Inferior parietal cortex (tissue), 1 donor: Measurements from ENCODE around the gene TDP2.
A peak's percentile ranks its signal among the peaks of the same experiment; 100 is the strongest.

Source experiments
- DNase-seq: peaks from one replicate; pipeline ENCODE4 v3.0.0-alpha.2; 2016; ENCODE audit errors: extremely low spot score

TDP2 gene, protein sequence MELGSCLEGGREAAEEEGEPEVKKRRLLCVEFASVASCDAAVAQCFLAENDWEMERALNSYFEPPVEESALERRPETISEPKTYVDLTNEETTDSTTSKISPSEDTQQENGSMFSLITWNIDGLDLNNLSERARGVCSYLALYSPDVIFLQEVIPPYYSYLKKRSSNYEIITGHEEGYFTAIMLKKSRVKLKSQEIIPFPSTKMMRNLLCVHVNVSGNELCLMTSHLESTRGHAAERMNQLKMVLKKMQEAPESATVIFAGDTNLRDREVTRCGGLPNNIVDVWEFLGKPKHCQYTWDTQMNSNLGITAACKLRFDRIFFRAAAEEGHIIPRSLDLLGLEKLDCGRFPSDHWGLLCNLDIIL

DNA sequence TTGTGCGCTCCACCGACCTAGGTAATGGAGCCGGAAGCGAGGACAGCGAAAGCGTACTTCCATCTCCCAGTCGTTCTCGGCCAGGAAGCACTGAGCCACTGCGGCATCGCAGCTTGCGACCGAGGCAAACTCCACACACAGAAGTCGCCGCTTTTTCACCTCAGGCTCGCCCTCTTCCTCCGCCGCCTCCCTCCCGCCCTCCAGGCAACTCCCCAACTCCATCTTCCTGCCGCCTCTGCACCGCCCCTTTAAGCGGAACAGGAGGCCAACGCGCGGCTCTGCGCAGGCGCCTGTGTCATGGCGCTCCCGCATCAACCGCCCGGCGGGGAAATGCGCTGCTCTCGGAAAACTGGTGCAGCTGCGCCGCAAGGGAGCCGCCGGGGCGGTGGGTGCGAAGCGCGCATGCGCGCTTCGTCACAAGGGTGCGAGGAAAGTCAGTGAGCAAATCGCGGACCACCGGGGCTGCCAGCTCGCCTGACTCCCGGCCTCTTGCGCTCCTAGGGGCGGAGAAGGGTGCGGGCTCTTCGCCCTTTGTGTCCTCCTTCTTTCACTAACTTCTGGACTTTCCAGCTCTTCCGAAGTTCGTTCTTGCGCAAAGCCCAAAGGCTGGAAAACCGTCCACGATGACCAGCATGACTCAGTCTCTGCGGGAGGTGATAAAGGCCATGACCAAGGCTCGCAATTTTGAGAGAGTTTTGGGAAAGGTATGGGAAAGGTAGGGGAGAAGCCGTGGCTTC lies at the start of gene TDP2, which contains the start of gene ACOT13:
TDP2 (minus strand) TSS at position 259 of the 737 bp plus-strand sequence; CDS start at position 222, 37 bp downstream.
ACOT13 (plus strand) TSS at position 437 of the 737 bp plus-strand sequence; CDS start at position 624, 187 bp downstream.
- DNase-seq: peak; percentile 97

DNA sequence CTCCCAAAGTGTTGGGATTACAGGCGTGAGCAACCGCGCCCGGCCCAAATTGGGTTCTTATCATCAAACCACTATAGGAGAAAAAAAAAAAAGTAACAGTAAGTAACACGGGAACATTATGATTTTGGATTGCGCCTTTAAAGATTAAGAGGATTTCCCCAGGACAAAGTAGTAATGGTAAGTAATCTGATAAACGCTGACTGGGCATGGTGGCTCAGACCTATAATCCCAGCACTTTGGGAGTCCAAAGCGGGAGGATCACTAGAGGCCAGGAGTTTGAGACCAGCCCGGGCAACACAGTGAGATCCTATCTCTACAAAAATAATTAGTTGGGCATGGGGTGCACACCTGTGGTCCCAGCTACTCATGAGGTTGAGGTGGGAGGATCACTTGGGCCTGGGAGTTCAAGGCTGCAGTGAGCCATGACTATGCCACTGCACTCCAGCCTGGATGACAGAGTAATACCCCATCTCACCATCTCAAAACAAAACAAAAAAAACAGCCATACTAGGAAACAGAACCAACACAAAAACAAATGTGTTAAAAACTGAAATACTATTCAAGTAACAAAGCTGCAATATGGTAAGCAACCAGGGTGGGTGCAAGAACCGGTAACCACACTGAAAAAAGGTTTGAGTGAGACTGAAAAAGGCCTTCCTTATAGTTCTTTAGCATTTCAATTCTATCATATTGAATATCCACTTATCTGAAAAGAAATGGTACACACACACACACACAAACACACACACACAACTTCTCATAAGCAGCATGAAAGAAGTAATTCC lies 44.0 kb upstream of the TDP2 start:
- no peak for DNase-seq

DNA sequence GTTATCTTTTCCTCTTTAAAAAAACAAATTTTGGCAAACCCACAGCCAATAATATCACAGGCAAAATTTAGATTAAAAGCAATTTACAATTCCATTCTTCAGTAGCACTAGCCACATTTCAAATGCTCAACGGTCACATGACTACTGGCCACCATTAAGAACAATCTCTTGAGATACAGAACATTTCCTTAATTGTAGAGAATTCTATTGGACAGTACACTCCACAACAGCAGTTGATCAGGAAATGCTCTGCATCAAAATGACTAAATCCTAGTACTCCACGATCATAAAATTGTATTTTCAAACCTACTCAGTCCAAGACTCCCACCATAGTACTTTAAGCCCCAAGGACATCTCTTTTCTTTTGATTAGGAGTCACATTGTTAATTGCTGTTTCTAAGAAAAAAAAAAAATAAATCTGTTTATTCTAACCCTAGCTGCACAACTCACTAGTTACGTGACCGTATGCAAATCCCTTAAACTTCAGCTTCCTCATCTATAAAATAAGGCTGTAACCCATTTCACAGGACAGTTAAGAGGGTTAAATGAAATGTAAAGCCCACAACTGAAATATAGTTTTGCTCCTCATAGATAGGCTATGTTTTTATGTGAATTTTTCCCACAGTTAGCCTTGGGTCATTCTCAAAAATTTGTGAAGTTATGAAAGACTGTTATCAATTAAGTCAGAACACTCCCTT lies 42.5 kb upstream of the TDP2 start:
- DNase-seq: no peak

DNA sequence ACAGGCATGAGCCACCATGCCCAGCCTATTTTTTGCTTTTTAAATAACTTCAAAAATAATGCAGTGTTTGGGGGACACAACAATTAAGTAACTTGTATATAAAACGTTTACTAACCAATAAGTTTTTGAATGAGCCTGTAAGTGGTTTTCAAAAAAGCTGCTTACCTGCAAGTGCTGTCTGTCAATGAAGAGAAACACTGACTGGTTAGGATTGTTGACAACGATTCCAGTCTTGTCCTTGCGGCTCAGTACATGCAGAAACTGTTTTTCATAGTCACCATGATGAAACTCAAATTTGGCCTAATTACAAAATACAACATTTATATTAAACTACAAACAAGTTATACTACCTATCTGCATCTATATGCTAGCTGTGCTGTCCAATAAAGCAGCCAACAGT lies 41.9 kb upstream of the TDP2 start:
- DNase-seq: no peak

DNA sequence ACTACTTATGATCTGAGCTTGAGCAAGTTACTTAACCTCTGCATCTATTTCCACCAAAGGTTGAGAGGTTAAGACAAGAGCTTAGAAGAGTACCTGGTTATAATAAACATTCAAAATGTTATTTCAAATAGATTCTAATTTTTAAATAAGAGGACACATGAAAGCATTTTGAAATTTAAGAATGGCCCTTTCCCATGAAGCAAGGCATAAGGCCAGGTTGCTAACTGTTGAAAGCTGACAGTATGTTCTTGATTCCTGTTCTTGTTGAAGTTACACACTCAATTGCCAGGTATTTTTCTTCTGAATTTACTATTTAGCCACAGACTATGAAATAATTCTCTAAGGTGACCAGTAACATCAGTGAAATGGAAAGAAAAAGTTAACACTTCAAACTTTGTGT lies 37.8 kb upstream of the TDP2 start:
- DNase-seq: no peak

DNA sequence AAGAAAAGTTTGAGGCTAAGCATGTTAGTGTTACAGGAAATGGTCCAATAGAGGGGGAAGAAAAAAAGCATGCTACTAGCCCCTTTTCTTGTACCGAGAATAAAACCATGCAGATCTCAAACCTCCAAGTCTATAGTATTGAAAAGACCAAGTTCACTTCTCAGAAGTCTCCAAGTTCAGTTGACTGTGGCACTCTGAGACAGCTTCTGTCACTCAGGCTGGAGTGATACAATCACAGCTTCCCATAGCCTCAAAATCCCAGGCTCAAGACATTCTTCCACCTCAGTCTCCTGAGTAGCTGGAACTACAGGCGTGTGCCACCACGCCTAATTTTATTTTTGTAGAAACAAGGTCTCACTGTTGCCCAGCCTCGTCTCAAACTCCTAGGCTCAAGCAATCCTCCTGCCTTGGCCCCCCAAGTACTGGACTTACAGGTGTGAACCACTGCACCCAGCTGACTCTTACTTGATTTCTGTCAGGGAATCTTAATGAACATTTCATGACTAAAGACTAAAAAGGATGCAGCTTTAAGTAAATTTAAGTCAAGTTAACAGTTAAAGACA lies 36.1 kb upstream of the TDP2 start:
- no peak for DNase-seq

DNA sequence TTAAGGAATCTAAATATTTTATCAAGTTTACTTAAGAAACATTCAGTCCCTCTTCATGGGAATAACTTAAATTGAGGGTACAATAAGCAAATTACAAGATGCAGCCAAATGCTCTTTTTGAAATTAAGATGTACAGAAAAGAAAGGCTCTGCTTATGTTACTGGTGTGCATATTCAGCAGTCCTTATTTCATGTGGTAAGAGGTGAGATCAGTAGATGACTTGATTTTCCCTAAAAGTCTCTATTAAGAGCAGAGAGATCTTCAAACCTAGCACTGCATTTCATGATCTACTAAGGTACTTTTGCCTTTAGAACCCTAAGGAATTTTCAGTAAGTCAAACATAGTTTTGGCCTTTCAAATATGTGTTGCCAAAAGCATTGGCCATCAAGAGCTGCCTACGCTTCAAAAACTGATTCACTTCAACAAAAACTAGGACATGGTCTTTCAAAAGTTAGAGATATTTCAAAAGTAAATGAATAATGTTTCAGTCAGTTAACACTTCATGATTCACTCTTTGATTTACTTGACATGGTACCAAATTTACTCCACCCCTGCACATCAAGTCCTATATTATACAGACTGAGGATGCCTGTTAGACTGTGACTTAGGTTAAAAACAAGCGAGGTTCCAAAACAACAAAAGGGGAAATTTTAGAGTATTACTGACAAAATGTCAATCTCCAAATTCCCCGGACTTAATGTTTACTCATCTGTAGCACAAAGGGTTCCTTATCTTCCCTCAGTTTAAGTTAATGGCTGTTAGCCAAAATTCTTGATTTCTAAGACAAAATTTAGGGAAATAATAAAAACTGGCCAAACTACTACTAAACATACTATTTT lies 33.0 kb upstream of the TDP2 start:
- DNase-seq: no peak

DNA sequence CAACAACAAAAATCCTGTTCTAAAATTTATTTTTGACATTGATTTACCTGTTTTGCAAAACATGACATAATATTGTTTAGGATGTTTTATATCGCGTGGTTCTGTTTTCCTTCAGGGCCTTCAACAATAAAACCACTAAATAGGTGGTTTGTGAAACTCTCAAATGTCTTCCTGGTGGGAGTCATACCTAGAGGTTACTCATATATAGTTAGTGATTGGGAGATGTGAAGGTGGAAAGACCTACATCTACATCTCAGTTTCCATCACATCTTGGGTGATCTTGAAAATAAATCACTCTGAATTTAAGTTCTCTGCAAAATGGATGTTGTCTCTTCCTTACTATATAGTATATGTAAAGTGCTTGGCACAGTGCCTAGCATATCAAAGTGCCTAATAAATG lies 29.4 kb upstream of the TDP2 start:
- no peak for DNase-seq

DNA sequence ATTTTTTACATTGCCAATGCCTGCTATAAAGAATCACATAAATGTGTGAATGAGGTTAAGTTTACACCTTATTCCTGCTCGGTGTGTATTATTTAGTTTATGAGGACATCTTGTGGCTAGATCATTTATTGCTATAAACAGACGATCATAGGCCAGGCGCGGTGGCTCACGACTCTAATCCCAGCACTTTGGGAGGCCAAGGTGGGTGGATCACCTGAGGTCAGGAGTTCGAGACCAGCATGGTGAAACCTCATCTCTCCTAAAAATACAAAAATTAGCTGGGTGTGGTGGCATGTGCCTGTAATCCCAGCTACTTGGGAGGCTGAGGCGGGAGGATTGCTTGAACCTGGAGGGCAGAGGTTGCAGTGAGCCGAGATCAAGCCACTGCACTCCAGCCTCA lies 28.9 kb upstream of the TDP2 start:
- DNase-seq: peak; percentile 68

DNA sequence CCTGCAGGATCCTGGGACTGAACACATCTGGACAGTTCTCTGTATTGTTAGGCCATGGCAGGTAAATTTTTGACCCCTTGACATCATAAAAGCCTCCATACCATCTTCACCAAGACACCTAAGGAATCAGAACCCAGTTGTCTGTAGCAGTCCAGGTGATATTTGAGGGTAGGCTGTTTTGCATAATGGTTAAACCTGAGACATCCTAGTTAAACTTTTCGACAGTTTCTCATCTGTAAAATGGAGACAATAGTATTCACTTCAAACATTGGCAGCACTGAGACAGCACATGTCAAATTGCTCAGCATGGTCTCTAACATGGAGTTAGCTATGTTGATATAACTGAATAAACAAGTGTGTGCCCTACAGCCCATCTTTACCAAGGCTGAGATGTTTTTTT lies 27.5 kb upstream of the TDP2 start:
- DNase-seq: no peak

DNA sequence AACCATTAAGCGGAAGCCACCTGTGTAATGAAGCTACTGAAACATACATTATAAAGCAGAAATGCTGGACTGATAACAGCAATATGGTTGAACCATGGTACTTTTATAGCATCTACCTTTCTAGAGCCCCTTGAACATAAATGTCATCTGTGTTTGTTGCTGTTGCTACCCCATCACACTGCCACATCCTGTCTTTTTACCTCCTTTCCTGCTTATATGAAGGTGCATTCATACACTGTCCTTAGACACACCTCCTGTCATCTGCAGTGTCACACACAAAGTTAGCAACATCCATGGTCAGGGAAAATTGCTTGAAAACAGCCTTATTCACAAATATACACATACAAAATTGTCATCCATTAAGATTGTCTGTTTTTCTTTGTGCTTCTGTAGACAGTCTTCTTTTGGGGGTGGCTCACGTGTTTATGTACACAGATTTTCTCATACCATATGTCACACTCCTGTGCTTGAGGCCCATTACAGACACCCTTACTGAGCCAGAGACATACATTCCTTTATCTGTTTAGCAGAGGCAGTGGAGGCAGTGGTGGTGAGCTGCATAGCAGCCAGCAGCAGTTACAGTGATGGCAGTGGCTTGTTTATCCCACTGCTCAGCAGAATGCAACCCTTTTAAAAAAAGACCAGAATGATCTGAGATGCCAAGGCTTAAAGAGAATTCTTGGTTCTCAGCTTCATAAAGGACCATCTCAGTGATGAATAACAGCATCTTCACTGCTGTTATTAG lies 26.3 kb upstream of the TDP2 start:
- DNase-seq: no peak

DNA sequence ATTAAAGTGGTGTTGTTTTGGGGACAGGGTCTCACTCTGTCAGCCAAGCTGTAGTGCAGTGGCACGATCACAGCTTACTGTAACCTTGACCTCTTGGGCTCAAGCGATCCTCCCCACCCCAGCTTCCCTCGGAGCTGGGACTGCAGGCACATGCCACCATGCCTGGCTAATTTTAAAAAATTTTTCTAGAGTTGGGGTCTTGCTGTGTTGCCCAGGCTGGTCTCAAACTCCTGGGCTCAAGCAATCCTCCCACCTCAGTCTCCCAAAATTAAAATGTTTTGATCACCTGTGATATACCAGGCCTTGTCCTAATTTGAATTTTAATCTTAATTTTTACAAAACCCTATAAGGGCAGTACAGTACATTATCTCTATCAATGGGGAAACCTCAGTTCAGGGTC lies 25.7 kb upstream of the TDP2 start:
- DNase-seq: no peak

DNA sequence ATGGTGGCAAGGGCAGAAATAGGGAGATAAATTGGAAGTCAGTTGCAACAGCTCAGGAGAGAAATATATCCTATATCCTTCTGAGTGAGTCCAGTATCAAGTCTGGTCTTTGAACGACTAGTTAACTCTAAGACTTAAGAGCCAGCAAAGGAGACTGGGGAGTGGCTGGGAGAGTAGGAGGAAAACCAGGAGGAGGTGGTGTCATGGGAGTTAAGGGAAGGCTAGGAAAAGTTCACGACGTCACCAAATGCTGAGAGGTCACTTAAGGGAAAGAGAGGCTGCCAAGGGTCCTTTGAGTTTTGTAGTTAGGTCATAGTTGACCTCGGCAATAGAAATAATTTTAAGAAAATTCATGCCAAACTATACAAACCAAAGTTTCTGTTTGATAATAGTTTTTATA lies 25.3 kb upstream of the TDP2 start:
- DNase-seq: no peak

DNA sequence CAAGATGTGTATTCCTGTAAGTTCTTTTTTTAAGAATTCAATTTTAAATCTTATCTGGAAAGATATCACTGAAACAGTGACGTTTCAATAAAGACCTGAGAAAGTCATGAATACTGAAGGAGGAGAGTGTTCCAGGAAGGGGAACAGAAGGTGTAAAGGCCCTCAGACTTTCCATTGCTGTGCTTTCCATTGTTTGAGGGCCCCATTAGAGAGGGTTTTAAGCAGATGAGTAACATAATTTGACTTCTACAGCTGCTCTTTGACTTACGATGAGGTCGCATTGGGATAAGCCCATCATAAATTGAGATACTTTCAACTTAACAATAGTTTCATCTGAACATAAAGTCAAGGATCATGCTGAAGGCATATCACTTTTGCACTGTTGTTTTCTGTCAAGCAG lies 24.9 kb upstream of the TDP2 start:
- no peak for DNase-seq

DNA sequence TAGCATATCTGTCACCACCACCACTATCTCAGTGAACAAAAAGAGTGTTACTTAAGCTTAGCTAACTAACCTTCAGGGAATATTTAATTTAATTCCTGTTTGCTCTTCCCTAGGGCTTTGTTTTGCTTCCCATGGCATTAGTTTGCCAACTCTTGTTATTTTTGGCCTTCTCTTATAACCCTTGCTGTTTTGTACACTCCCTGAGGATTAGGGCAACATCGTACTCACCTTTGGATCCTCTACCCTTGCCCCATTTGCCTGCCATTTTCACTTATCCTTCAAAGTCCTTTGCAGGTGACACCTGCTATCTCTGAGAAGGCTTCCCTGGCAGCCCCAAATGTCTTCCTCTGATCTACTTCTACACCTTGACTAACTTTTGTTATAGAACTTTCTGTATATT lies 23.9 kb upstream of the TDP2 start:
- DNase-seq: no peak

DNA sequence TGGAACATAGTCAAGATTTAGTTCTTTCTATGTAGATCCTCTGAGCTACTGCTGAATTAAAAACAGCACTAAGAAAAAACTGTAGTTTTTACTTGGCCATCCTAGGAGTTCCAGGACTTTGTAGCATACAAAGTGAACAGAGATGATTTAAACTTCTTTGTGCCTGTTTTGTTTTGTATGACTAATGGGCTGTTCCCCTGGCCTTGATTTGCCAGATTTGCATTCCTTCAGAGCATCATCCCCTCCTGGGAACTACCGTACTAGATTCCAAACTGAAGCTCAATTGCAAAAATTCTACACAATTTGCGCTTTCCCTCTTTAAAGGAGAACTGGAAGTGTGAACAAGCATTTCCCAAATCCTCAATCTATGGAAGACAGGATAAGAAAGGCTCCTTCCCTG lies 23.3 kb upstream of the TDP2 start:
- DNase-seq: no peak

DNA sequence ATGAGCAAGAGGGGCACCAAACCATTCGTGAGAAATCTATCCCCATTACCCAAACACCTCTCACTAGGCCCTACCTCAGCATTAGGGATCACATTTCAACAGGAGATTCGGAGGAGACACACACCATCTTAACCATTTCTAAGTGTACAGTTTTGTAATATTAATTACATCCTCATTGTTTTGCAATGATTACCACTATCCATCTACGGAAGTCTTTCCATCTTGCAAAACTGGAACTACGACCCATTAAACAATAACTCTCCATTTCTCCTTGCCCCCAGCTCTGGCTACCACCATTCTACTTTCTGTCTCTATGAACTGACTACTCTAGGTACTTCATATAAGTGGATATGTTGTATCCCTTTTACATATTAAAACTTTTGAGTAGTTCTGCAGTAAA lies 20.2 kb upstream of the TDP2 start:
- no peak for DNase-seq

DNA sequence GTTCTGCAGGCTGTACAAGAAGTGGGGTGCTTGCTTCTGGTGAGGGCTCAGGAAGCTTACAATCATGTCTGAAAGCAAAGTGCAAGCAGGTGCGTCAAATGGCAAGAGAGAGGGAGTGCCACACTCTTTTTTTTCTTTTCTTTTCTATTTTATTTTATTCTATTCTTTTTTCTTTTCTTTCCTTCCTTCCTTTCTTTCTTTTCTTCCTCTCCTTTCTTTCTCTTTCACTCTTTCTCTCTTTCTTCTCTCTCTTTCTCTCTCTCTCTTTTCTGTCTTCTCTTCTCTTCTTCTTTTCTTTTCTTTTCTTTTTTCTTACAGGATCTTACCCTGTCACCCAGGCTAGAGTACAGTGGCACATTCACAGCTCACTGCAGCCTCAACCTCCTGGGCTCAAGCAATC lies 19.7 kb upstream of the TDP2 start:
- no peak for DNase-seq

DNA sequence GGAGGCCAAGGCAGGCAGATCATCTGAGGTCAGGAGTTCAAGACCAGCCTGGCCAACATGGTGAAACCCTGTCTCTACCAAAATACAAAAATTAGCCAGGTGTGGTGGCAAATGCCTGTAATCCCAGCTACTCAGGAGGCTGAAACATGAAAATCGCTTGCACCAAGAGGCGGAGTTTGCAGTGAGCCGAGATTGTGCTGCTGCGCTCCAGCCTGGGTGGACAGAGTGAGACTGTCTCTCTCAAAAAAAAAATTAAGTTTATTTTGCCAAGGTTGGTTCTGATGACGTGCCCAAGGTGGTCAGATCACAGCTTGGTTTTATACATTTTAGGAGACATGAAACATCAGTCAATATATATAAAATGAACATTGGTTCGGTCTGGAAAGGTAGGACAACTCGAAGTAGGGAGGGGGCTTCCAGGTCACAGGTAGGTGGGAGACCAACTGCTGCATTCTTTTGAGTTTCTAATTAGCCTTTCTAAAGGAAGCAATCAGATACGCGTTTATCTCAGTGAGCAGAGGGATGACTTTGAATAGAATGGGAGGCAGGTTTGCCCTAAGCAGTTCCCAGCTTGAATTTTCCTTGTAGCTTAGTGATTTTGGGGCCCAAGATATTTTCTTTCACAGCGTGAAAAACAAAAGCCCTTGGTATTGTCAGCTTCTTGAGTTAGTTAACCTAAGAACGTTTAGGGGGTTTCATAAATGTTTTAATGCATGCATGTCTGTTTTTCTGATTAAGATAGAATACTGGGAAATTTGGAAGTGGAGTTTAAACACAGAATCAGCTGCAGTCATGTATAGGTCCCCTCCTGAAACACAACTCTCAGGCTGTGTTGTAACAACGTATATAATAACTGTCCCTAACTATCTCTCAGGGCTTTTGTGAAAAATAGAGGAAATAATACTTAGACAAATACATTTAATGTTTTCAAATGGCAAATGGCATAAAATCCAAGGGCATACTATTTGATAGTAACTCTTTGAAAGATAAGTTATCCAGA lies 16.9 kb upstream of the TDP2 start:
- DNase-seq: no peak
